Nephron progenitor cell (in vitro differentiated cells): Measurements from ENCODE around the gene ATP8A1.

Experiments used
- DNase-seq: peaks from one replicate; pipeline ENCODE4 v3.0.0; 2021
- H3K27ac Mint-ChIP-seq: 2 replicates; pipeline ENCODE4 v1.8.0; 2021; ENCODE audit warnings: mild to moderate bottlenecking, moderate library complexity, mixed read lengths
- H3K27me3 Mint-ChIP-seq: 2 replicates; pipeline ENCODE4 v1.8.0; 2021; ENCODE audit warnings: mild to moderate bottlenecking, low read depth, mixed read lengths; ENCODE audit not compliant: poor library complexity
- H3K36me3 Mint-ChIP-seq: 2 replicates; pipeline ENCODE4 v1.8.0; 2021; ENCODE audit warnings: low read depth, mixed read lengths
- H3K4me1 Mint-ChIP-seq: 2 replicates; pipeline ENCODE4 v1.8.0; 2021; ENCODE audit warnings: mixed read lengths
- H3K4me3 Mint-ChIP-seq: 2 replicates; pipeline ENCODE4 v1.8.0; 2021; ENCODE audit warnings: mild to moderate bottlenecking, moderate library complexity, mixed read lengths
- H3K9me3 Mint-ChIP-seq: 2 replicates; pipeline ENCODE4 v1.8.0; 2021; ENCODE audit warnings: mild to moderate bottlenecking, moderate library complexity, mixed read lengths
- TF ChIP-seq, protein P1 (sequence below): fragments of 200-600 bp; sonication (generic); IDR thresholded peaks from 2 replicates; pipeline ENCODE4 v1.5.0; 2021; ENCODE audit warnings: antibody characterized with exemption

Gene ATP8A1

DNA sequence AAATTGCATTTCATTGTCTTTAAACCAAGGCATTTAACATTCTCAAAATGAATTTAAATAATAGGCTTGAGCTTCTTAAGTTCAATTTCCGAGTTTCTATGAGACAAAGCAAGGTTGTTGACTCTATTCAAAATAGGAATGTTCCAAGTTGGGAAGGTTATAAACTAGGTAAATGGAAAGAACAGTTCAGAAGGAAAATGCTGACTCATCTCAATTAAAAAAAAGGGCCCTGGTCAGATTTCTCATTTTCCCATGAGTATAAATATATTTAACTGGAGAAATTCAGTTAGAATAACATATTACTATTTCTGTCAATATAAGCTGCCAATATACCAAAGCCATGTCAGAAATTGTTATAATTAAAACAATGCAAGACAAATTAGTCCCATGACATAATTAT, 113.8 kb downstream of the ATP8A1 start:
- TF ChIP-seq, protein P1, sequence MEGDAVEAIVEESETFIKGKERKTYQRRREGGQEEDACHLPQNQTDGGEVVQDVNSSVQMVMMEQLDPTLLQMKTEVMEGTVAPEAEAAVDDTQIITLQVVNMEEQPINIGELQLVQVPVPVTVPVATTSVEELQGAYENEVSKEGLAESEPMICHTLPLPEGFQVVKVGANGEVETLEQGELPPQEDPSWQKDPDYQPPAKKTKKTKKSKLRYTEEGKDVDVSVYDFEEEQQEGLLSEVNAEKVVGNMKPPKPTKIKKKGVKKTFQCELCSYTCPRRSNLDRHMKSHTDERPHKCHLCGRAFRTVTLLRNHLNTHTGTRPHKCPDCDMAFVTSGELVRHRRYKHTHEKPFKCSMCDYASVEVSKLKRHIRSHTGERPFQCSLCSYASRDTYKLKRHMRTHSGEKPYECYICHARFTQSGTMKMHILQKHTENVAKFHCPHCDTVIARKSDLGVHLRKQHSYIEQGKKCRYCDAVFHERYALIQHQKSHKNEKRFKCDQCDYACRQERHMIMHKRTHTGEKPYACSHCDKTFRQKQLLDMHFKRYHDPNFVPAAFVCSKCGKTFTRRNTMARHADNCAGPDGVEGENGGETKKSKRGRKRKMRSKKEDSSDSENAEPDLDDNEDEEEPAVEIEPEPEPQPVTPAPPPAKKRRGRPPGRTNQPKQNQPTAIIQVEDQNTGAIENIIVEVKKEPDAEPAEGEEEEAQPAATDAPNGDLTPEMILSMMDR, result no peak

DNA sequence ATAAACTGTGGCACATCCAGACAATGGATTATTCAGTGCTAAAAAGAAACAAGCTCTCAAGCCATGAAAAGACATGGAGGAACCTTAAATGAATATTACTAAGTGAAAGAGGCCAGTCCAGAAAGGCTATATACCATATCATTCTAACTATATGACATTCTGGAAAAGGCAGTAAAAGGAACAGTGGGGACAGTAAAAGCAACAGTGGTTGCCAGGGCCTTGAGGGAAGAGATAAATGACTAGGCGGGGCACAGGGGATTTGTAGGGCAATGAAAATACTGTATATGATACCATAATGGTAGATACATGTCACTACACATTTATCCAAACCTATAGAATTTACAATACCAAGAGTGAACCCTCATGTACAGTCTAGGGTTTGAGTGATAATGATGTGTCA, 115.3 kb downstream of the ATP8A1 start:
- H3K27me3 Mint-ChIP-seq, result no peaks in the 10 kb centered on the region
- H3K27ac Mint-ChIP-seq, result no peak overlapping the region
- TF ChIP-seq, protein P1, result no peak
- no peaks in the 10 kb centered on the region for H3K4me1 Mint-ChIP-seq
- no peak for DNase-seq
- no peaks in the 10 kb centered on the region for H3K36me3 Mint-ChIP-seq
- H3K9me3 Mint-ChIP-seq, result peaks cover 4% of the 10 kb centered on the region
- no peak overlapping the region for H3K4me3 Mint-ChIP-seq

More for the DNA sequence above, 113.8 kb downstream of the ATP8A1 start:
- no peaks in the 10 kb centered on the region for H3K9me3 Mint-ChIP-seq
- no peaks in the 10 kb centered on the region for H3K27me3 Mint-ChIP-seq
- H3K36me3 Mint-ChIP-seq, result no peaks in the 10 kb centered on the region
- no peak overlapping the region for H3K27ac Mint-ChIP-seq
- H3K4me1 Mint-ChIP-seq, result no peaks in the 10 kb centered on the region
- H3K4me3 Mint-ChIP-seq, result no peak overlapping the region
- no peak for DNase-seq

DNA sequence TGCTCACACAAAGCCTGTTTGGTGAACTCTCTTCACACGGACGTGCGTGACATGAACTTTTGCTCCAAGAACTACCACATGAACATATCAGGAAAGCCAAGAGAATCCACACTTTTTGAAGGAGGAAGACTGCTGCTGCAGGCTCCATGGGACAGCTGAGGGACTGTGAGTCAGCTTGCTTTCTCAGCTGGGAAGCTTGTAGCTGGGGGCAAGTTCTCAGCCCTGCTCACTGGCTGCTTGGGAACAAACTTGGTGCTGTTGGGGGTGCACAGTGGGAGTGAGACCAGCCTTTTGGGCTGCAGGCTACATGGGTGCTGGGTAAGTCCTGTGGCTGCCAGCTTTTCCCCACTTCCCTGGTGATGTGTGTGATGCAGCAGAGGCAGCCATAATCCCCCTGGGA, 123.9 kb downstream of the ATP8A1 start:
- peak overlapping the region; percentile 54 for H3K27ac Mint-ChIP-seq
- no peaks in the 10 kb centered on the region for H3K4me1 Mint-ChIP-seq
- no peak overlapping the region for H3K4me3 Mint-ChIP-seq
- no peak for DNase-seq
- TF ChIP-seq, protein P1, result no peak
- H3K36me3 Mint-ChIP-seq, result no peaks in the 10 kb centered on the region
- H3K9me3 Mint-ChIP-seq, result peaks cover 4% of the 10 kb centered on the region
- peaks cover 6% of the 10 kb centered on the region for H3K27me3 Mint-ChIP-seq

DNA sequence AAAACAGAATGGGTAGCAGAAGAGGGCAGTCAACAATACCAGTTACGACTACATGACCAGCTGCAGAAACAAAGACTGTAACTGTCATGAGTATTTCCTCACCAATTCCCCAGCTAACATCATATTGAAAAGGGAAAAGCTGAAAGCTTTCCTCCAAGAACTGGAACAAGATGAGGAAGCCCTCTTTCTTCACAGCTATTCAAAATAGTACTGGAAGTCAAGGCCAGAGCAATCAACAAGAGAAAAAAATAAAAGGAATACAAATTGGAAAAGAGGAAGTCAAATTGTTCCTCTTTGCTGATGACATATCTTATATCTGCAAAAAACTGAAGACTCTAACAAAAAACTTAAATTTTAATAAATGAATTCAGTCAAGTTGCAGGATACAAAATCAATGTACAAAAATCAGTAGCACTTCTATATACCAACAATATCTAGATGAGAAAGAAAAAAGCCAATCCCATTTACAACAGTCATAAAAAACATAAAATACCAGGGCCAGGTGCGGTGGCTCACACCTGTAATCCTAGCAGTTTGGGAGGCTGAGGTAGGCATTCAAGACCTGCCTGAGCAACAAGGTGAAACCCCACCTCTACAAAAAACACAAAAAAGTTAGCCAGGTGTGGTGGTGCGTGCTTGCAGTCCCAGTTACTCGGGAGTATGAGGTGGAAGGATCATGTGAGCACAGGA, 125.4 kb downstream of the ATP8A1 start:
- Mint-ChIP-seq H3K4me3 (no peak overlapping the region), H3K27ac (no peak overlapping the region), H3K27me3 (peaks cover 6% of the 10 kb centered on the region), H3K36me3 (no peaks in the 10 kb centered on the region), H3K9me3 (no peaks in the 10 kb centered on the region), H3K4me1 (no peaks in the 10 kb centered on the region)
- TF ChIP-seq, protein P1, result no peak
- DNase-seq, result no peak

DNA sequence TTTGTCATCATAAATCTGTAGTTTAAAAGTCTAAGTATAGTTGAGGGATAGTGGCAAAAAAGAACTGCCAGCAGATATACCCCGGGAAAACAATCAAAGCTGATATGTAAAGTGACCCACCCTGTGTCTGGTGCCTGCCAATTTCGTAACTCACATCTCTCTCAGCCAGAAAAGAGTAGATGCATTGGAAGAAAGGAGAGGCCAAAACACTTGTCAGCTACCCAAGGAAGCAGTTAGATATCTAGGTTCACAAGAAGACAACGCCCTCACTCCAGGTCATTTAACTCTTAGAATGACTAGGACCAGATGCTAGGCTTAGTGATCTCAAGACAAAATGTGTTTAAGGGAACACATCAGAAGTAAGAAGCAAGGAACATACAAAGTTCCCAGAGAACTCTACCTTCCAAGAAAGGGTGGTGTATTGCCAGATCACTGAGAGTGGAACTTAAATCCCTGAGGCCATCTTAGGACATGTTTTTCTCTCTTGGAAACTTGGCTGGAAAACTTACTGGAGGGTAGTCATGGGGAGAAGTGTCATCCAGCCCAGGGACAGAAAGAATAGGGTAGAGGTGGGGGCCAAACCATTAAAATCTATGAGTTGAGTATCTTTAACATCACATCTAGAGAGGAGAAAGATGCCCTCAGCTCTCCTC, 133.7 kb downstream of the ATP8A1 start:
- no peak for DNase-seq
- TF ChIP-seq, protein P1, result no peak
- no peak overlapping the region for H3K27ac Mint-ChIP-seq
- no peaks in the 10 kb centered on the region for H3K4me1 Mint-ChIP-seq
- no peaks in the 10 kb centered on the region for H3K9me3 Mint-ChIP-seq
- no peaks in the 10 kb centered on the region for H3K36me3 Mint-ChIP-seq
- peaks cover 5% of the 10 kb centered on the region for H3K27me3 Mint-ChIP-seq
- no peak overlapping the region for H3K4me3 Mint-ChIP-seq
